Caco-2 (cell line): ENCODE measurements around the gene NRP1. TPM values are rescaled to one million over a fixed set of nuclear protein-coding genes. Genes with fewer than 3 reads are reported as not detected.

Source experiments
- BruUV-seq: library from RNA; stranded (reverse); fragments of 400-500 nt; replicated peaks from 2 replicates; lab custom pipeline; 2021; lab: Mats Ljungman, UMichigan
- CTCF ChIA-PET: fragments of 300-600 bp; sonication (Branson Sonifier 250); formaldehyde crosslinking; loops from one replicate; lab custom pipeline; 2022; ENCODE audit warnings: antibody characterized with exemption; lab: Charles Lee
- POLR2A ChIA-PET: fragments of 300-600 bp; sonication (Branson Sonifier 250); formaldehyde crosslinking; loops from one replicate; lab custom pipeline; 2022; ENCODE audit warnings: antibody characterized with exemption; lab: Charles Lee
- DNase-seq, 2 experiments: peaks; one replicate each; pipeline versions ENCODE4 v3.0.0 to v3.0.0-alpha.2; 2020 to 2022
- H3K27me3 ChIP-seq: replicated peaks from 2 replicates; pipeline ENCODE4 v1.6.0; 2011; ENCODE audit warnings: low read length; ENCODE audit not compliant: control insufficient read depth, insufficient read depth
- H3K36me3 ChIP-seq: 2 replicates; pipeline ENCODE4 v1.5.1; 2011; ENCODE audit warnings: low read length; ENCODE audit not compliant: control insufficient read depth, insufficient read depth
- H3K4me1 ChIP-seq: fragments of 250-450 bp; sonication (Bioruptor Pico); 2 replicates; pipeline ENCODE4 v1.5.1; 2020; ENCODE audit warnings: mild to moderate bottlenecking
- H3K4me3 ChIP-seq: 2 replicates; pipeline ENCODE4 v1.5.1; 2011; ENCODE audit warnings: low read depth, mild to moderate bottlenecking, control low read depth, low read length
- H3K9me3 ChIP-seq: fragments of 250-450 bp; sonication (Bioruptor Pico); 2 replicates; pipeline ENCODE4 v1.5.1; 2020; ENCODE audit warnings: mild to moderate bottlenecking, moderate library complexity
- H3K27ac Mint-ChIP-seq: one replicate; pipeline ENCODE4 v1.8.0; 2022; ENCODE audit warnings: mixed read lengths; ENCODE audit not compliant: unreplicated experiment
- H3K27me3 Mint-ChIP-seq: one replicate; pipeline ENCODE4 v1.8.0; 2022; ENCODE audit warnings: mixed read lengths; ENCODE audit not compliant: insufficient read depth, unreplicated experiment
- H3K36me3 Mint-ChIP-seq: one replicate; pipeline ENCODE4 v1.8.0; 2022; ENCODE audit warnings: mild to moderate bottlenecking, mixed read lengths; ENCODE audit not compliant: insufficient read depth, unreplicated experiment
- H3K4me1 Mint-ChIP-seq: one replicate; pipeline ENCODE4 v1.8.0; 2022; ENCODE audit warnings: low read depth, mixed read lengths; ENCODE audit not compliant: unreplicated experiment
- H3K4me3 Mint-ChIP-seq: one replicate; pipeline ENCODE4 v1.8.0; 2022; ENCODE audit warnings: mild to moderate bottlenecking, moderate library complexity, mixed read lengths; ENCODE audit not compliant: unreplicated experiment
- H3K9me3 Mint-ChIP-seq: one replicate; pipeline ENCODE4 v1.8.0; 2022; ENCODE audit warnings: mixed read lengths; ENCODE audit not compliant: unreplicated experiment
- CTCF ChIP-seq, 2 experiments: fragments of 200-600 bp in 1 of 2; IDR thresholded peaks; 1 replicate in 1 of 2; 2 replicates in 1 of 2; pipeline versions ENCODE4 v1.5.1 to v1.8.0; 2011 to 2022; ENCODE audit warnings: antibody characterized with exemption in 1 of 2, control low read depth in 1 of 2, inconsistent platforms in 1 of 2, low read depth in 1 of 2, low read length in 1 of 2, mild to moderate bottlenecking in 1 of 2, moderate library complexity in 1 of 2; ENCODE audit not compliant: insufficient read depth in 1 of 2, severe bottlenecking in 1 of 2, unreplicated experiment in 1 of 2
- intact Hi-C: fragments of 100-400 bp; cut with micrococcal nuclease; formaldehyde crosslinking; loops from one replicate; pipeline ENCODE4 v1.10.0; 2022; ENCODE audit not compliant: unreplicated experiment
- total RNA-seq: library from RNA; stranded (reverse); gene quantifications from 2 replicates; pipeline ENCODE4 v1.2.3, GENCODE V29; 2022

Gene NRP1
- total RNA-seq, 1 experiment from 2014 or later: 123 TPM

GRCh38 chr10:33146189-33147012 lies 188.1 kb downstream of the NRP1 start:
- no TSS peak for BruUV-seq

GRCh38 chr10:33145451-33146188 lies 188.8 kb downstream of the NRP1 start:
- ChIA-PET CTCF (no interaction called here), POLR2A (no interaction called here)
- H3K4me3 ChIP-seq: no peak overlapping the region
- H3K4me1 ChIP-seq: no peaks in the 10 kb centered on the region
- no TSS peak for BruUV-seq
- Mint-ChIP-seq H3K4me3 (no peak overlapping the region), H3K27me3 (no peaks in the 10 kb centered on the region), H3K4me1 (no peaks in the 10 kb centered on the region), H3K9me3 (peaks cover 26% of the 10 kb centered on the region), H3K27ac (no peak overlapping the region), H3K36me3 (no peaks in the 10 kb centered on the region)
- peaks cover 9% of the 10 kb centered on the region; the same call in 1 of the 2 replicates for H3K9me3 ChIP-seq
- TF ChIP-seq CTCF (IDR thresholded peaks at IDR 0.05; ENCODE audit: insufficient read depth in 1 of 2, low read depth in 1 of 2, low read length in 1 of 2, severe bottlenecking in 1 of 2, unreplicated experiment in 1 of 2): no peak
- intact Hi-C loops: no loop called here
- no peaks in the 10 kb centered on the region for H3K36me3 ChIP-seq
- no peak for DNase-seq
- no peaks in the 10 kb centered on the region for H3K27me3 ChIP-seq

More at GRCh38 chr10:33146189-33147012, 188.1 kb downstream of the NRP1 start:
- ChIA-PET POLR2A (no interaction called here), CTCF (no interaction called here)
- DNase-seq: no peak
- Histone ChIP-seq H3K36me3 (no peaks in the 10 kb centered on the region), H3K9me3 (peaks cover 9% of the 10 kb centered on the region; the same call in 1 of the 2 replicates), H3K4me1 (peaks cover 5% of the 10 kb centered on the region), H3K4me3 (no peak overlapping the region), H3K27me3 (no peaks in the 10 kb centered on the region)
- intact Hi-C loops: no loop called here
- H3K9me3 Mint-ChIP-seq: peaks cover 20% of the 10 kb centered on the region
- no peaks in the 10 kb centered on the region for H3K27me3 Mint-ChIP-seq
- H3K36me3 Mint-ChIP-seq: no peaks in the 10 kb centered on the region
- H3K27ac Mint-ChIP-seq: no peak overlapping the region
- no peaks in the 10 kb centered on the region for H3K4me1 Mint-ChIP-seq
- TF ChIP-seq CTCF (IDR thresholded peaks at IDR 0.05; ENCODE audit: insufficient read depth in 1 of 2, low read depth in 1 of 2, low read length in 1 of 2, severe bottlenecking in 1 of 2, unreplicated experiment in 1 of 2): no peak
- H3K4me3 Mint-ChIP-seq: no peak overlapping the region

GRCh38 chr10:33143160-33143728 lies 191.2 kb downstream of the NRP1 start:
- no TSS peak for BruUV-seq

More at GRCh38 chr10:33143160-33143728, 191.2 kb downstream of the NRP1 start:
- intact Hi-C loops: no loop called here
- Histone ChIP-seq H3K27me3 (no peaks in the 10 kb centered on the region), H3K9me3 (0 out of 2 replicates have a peak, but pooled peaks cover 1% of the 10 kb centered on the region), H3K4me3 (no peak overlapping the region), H3K4me1 (no peaks in the 10 kb centered on the region), H3K36me3 (no peaks in the 10 kb centered on the region)
- no peak overlapping the region for H3K27ac Mint-ChIP-seq
- H3K4me1 Mint-ChIP-seq: no peaks in the 10 kb centered on the region
- H3K27me3 Mint-ChIP-seq: no peaks in the 10 kb centered on the region
- H3K36me3 Mint-ChIP-seq: no peaks in the 10 kb centered on the region
- peaks cover 31% of the 10 kb centered on the region for H3K9me3 Mint-ChIP-seq
- DNase-seq: no peak
- no peak for TF ChIP-seq CTCF (IDR thresholded peaks at IDR 0.05; ENCODE audit: insufficient read depth in 1 of 2, low read depth in 1 of 2, low read length in 1 of 2, severe bottlenecking in 1 of 2, unreplicated experiment in 1 of 2)
- no peak overlapping the region for H3K4me3 Mint-ChIP-seq
- ChIA-PET CTCF (interaction anchor here (1.0 kb wide), 1 partner anchor 13 kb away, joined by 5 read pairs; no protein-coding TSS in a partner anchor), POLR2A (no interaction called here)
